Gastroesophageal sphincter (tissue), 4 donors: Measurements from ENCODE around the gene ZMIZ1. TPM values are rescaled to one million over a fixed set of nuclear protein-coding genes. Genes with fewer than 3 reads are reported as not detected.

ENCODE experiments used
- ATAC-seq: fragments of 150-250 bp; one replicate; pipeline ENCODE4 v1.9.1; 2016; ENCODE audit warnings: mild to moderate bottlenecking, moderate library complexity
- H3K27ac ChIP-seq, 4 donors: fragments of 200-600 bp; sonication (generic) in 3 of 4; 1 replicate in 3 of 4; 2 replicates in 1 of 4; pipeline ENCODE4 v1.5.1; 2016 to 2019
- H3K27me3 ChIP-seq: fragments of 200-600 bp; sonication (generic); one replicate; pipeline ENCODE4 v1.5.1; 2019
- H3K36me3 ChIP-seq, 2 donors: fragments of 200-600 bp; sonication (generic); one replicate each; pipeline ENCODE4 v1.5.1; 2019; ENCODE audit warnings: control low read depth in 1 of 2
- H3K4me1 ChIP-seq, 3 donors: fragments of 200-600 bp; sonication (generic); 1 replicate in 2 of 3; 2 replicates in 1 of 3; pipeline ENCODE4 v1.5.1; 2016 to 2019; ENCODE audit warnings: control low read depth in 2 of 3
- H3K4me3 ChIP-seq, 2 donors: fragments of 200-600 bp; sonication (generic); one replicate each; pipeline ENCODE4 v1.5.1; 2019; ENCODE audit warnings: mild to moderate bottlenecking in 1 of 2, moderate library complexity in 1 of 2
- H3K9me3 ChIP-seq, 3 donors: fragments of 200-600 bp; sonication (generic); one replicate each; pipeline ENCODE4 v1.5.1; 2017 to 2019; ENCODE audit warnings: control low read depth in 2 of 3
- CTCF ChIP-seq, 4 experiments: fragments of 200-600 bp in 2 of 4; fragments of 450-650 bp in 2 of 4; sonication (generic) in 1 of 4; IDR thresholded peaks; one replicate each; pipeline ENCODE4 v1.5.1; 2017 to 2019; ENCODE audit warnings: antibody characterized with exemption in 4 of 4, mild to moderate bottlenecking in 2 of 4, moderate library complexity in 2 of 4
- EP300 ChIP-seq: sonication (generic); formaldehyde crosslinking; IDR thresholded peaks from one replicate; pipeline ENCODE4 v1.6.1; 2017; ENCODE audit warnings: antibody characterized with exemption, mild to moderate bottlenecking
- POLR2A ChIP-seq, 2 donors: fragments of 450-650 bp; IDR thresholded peaks; one replicate each; pipeline ENCODE4 v1.6.1; 2017; ENCODE audit warnings: antibody characterized with exemption in 2 of 2, mild to moderate bottlenecking in 2 of 2, moderate library complexity in 1 of 2
- POLR2AphosphoS5 ChIP-seq: sonication (generic); formaldehyde crosslinking; IDR thresholded peaks from one replicate; pipeline ENCODE4 v1.6.1; 2017; ENCODE audit warnings: antibody characterized with exemption
- whole genome bisulfite sequencing, 2 donors: methylation state at CpG; one replicate each; pipeline ENCODE4 v1.1.5; 2018; ENCODE audit warnings: low coverage in 1 of 2; 5-methylcytosine and 5-hydroxymethylcytosine counted together
- total RNA-seq, 4 donors: library from RNA; depleted of rRNA; stranded (reverse); fragments of >200 nt; gene quantifications; one replicate each; pipeline ENCODE4 v1.1.0, GENCODE V29; 2016

Gene ZMIZ1
- total RNA-seq, 4 donors from 2014 or later: 36.3 to 79.2 (median 67.1) TPM

GRCh38 chr10:79027147-79028055, 41.4 kb upstream of the ZMIZ1 start:
- H3K9me3 ChIP-seq: no peaks in the 10 kb centered on the region
- H3K27ac ChIP-seq: no peak overlapping the region
- H3K4me3 ChIP-seq: no peak overlapping the region
- no peak for ATAC-seq
- peaks cover 0 to 25% (median 4%) of the 10 kb centered on the region in 3 donors for H3K4me1 ChIP-seq
- TF ChIP-seq POLR2A (IDR thresholded peaks at IDR 0.05): no peak
- TF ChIP-seq CTCF (IDR thresholded peaks at IDR 0.05): no peak
- no peak for TF ChIP-seq EP300
- TF ChIP-seq POLR2AphosphoS5: no peak
- 90 to 94% methylated on average over 3 to 6 of the region's 18 CpGs for WGBS, 2 donors
- no peaks in the 10 kb centered on the region for H3K36me3 ChIP-seq
- H3K27me3 ChIP-seq: no peaks in the 10 kb centered on the region

- H3K27ac ChIP-seq: no peak overlapping the region
- H3K4me3 ChIP-seq: no peak overlapping the region
- WGBS, 2 donors: 100% methylated on average over 1 of the region's 4 CpGs; no CpG with 5 or more reads in 1 of the 2 donors
- peaks cover 0 to 19% (median 4%) of the 10 kb centered on the region in 3 donors for H3K4me1 ChIP-seq
- no peaks in the 10 kb centered on the region for H3K27me3 ChIP-seq
- no peaks in the 10 kb centered on the region for H3K36me3 ChIP-seq
- no peak for TF ChIP-seq POLR2A (IDR thresholded peaks at IDR 0.05)
- TF ChIP-seq EP300: no peak
- TF ChIP-seq POLR2AphosphoS5: no peak
- TF ChIP-seq CTCF (IDR thresholded peaks at IDR 0.05): no peak
- no peak for ATAC-seq
- no peaks in the 10 kb centered on the region for H3K9me3 ChIP-seq
Measured at GRCh38 chr10:79028056-79028430, 40.7 kb upstream of the ZMIZ1 start.

- ATAC-seq: no peak
- no peaks in the 10 kb centered on the region for H3K27me3 ChIP-seq
- WGBS, 2 donors: 60% methylated on average over 1 of the region's 5 CpGs; no CpG with 5 or more reads in 1 of the 2 donors
- H3K9me3 ChIP-seq: no peaks in the 10 kb centered on the region
- no peak for TF ChIP-seq POLR2A (IDR thresholded peaks at IDR 0.05)
- TF ChIP-seq CTCF (IDR thresholded peaks at IDR 0.05): no peak
- TF ChIP-seq POLR2AphosphoS5: no peak
- no peak for TF ChIP-seq EP300
- no peak overlapping the region for H3K27ac ChIP-seq
- H3K4me1 ChIP-seq: peaks cover 0 to 15% (median 1%) of the 10 kb centered on the region in 3 donors
- H3K36me3 ChIP-seq: no peaks in the 10 kb centered on the region
- no peak overlapping the region for H3K4me3 ChIP-seq
Measured at GRCh38 chr10:79028451-79029010, 40.2 kb upstream of the ZMIZ1 start.

GRCh38 chr10:79029478-79030390, 39.0 kb upstream of the ZMIZ1 start:
- no peak overlapping the region for H3K4me3 ChIP-seq
- H3K27ac ChIP-seq: no peak overlapping the region
- WGBS, 2 donors: 90 to 91% methylated on average over 3 to 9 of the region's 12 CpGs
- H3K36me3 ChIP-seq: no peaks in the 10 kb centered on the region
- no peaks in the 10 kb centered on the region for H3K9me3 ChIP-seq
- TF ChIP-seq CTCF (IDR thresholded peaks at IDR 0.05) (no peak), POLR2A (IDR thresholded peaks at IDR 0.05) (no peak), POLR2AphosphoS5 (no peak), EP300 (no peak)
- peaks cover 0 to 11% (median 0%) of the 10 kb centered on the region in 3 donors for H3K4me1 ChIP-seq
- H3K27me3 ChIP-seq: no peaks in the 10 kb centered on the region
- no peak for ATAC-seq
